GM12878 (cell line): ENCODE measurements around the gene CFDP1. TPM values are rescaled to one million over a fixed set of nuclear protein-coding genes. Genes with fewer than 3 reads are reported as not detected.

Experiments
- ATAC-seq: fragments of 200-7000 bp; cut with Tn5 transposase; 3 replicates; pipeline ENCODE4 v1.9.1; 2020; ENCODE audit warnings: mild to moderate bottlenecking, moderate library complexity
- BruUV-seq: library from RNA; stranded (reverse); fragments of 400-500 nt; replicated peaks from 2 replicates; lab custom pipeline; 2021; lab: Mats Ljungman, UMichigan
- CTCF ChIA-PET: fragments of 300-600 bp; sonication (Branson Sonifier 250); formaldehyde crosslinking; extraction: SDS; loops from one replicate; lab custom pipeline; 2021; ENCODE audit warnings: inconsistent platforms; lab: Yijun Ruan, JAX
- POLR2A ChIA-PET: fragments of 350-600 bp; formaldehyde crosslinking; extraction: SDS; loops from one replicate; lab custom pipeline; 2021; ENCODE audit warnings: inconsistent platforms; lab: Charles Lee
- RAD21 ChIA-PET: fragments of 300-600 bp; sonication (Branson Sonifier 250); formaldehyde crosslinking; loops from one replicate; lab custom pipeline; 2023; ENCODE audit warnings: antibody characterized with exemption; ENCODE audit not compliant: unreplicated experiment; lab: Charles Lee
- SMC1A ChIA-PET: fragments of 300-600 bp; sonication (Branson Sonifier 250); formaldehyde crosslinking; loops from one replicate; lab custom pipeline; 2023; ENCODE audit not compliant: unreplicated experiment, uncharacterized antibody; lab: Charles Lee
- DNase-seq: peaks from one replicate; pipeline ENCODE4 v3.0.0-alpha.2; 2011; ENCODE audit warnings: low read depth, low spot score
- FAIRE-seq: peaks from 3 replicates; lab custom pipeline; 2011; peaks lifted over from hg19 to GRCh38; lab: Jason Lieb, UNC
- H2AFZ ChIP-seq: 2 replicates; pipeline ENCODE4 v1.6.0; 2011; ENCODE audit warnings: low read depth, low read length, control low read depth; ENCODE audit not compliant: control insufficient read depth
- H3K27ac ChIP-seq: 2 replicates; pipeline ENCODE4 v1.5.1; 2011; ENCODE audit warnings: control low read depth; ENCODE audit not compliant: control insufficient read depth, insufficient read depth
- H3K27me3 ChIP-seq, 2 experiments: replicated peaks in 1 of 2; 2 replicates each; pipeline versions ENCODE4 v1.6.0 to v1.6.1; 2011; ENCODE audit warnings: low read length in 1 of 2; ENCODE audit not compliant: control insufficient read depth in 2 of 2, insufficient read depth in 2 of 2
- H3K36me3 ChIP-seq, 2 experiments: 2 replicates each; pipeline ENCODE4 v1.5.1; 2011; ENCODE audit warnings: low read length in 1 of 2; ENCODE audit not compliant: control insufficient read depth in 2 of 2, insufficient read depth in 2 of 2
- H3K4me1 ChIP-seq: 2 replicates; pipeline ENCODE4 v1.6.1; 2011; ENCODE audit warnings: mild to moderate bottlenecking, low read length, moderate library complexity, mixed read lengths; ENCODE audit not compliant: control insufficient read depth, insufficient read depth
- H3K4me2 ChIP-seq: 2 replicates; pipeline ENCODE4 v1.6.0; 2011; ENCODE audit warnings: control low read depth; ENCODE audit not compliant: control insufficient read depth, insufficient read depth
- H3K4me3 ChIP-seq: fragments of 200-600 bp; sonication (generic); 2 replicates; pipeline ENCODE4 v1.5.1; 2016
- H3K79me2 ChIP-seq: 2 replicates; pipeline ENCODE4 v1.6.0; 2011; ENCODE audit warnings: low read length; ENCODE audit not compliant: control insufficient read depth, insufficient read depth
- H3K9ac ChIP-seq: 2 replicates; pipeline ENCODE4 v1.8.0; 2011; ENCODE audit warnings: low read length, control low read depth, mixed read lengths; ENCODE audit not compliant: control insufficient read depth, insufficient read depth
- H3K9me3 ChIP-seq: replicated peaks from 3 replicates; pipeline ENCODE4 v1.5.1; 2011; ENCODE audit warnings: mild to moderate bottlenecking, low read length; ENCODE audit not compliant: control insufficient read depth, insufficient read depth
- H4K20me1 ChIP-seq: 2 replicates; pipeline ENCODE4 v1.6.0; 2011; ENCODE audit not compliant: control insufficient read depth, insufficient read depth
- ATF2 ChIP-seq: IDR thresholded peaks from 2 replicates; pipeline ENCODE4 v1.6.1; 2012; ENCODE audit warnings: low read length, inconsistent platforms
- BACH1 ChIP-seq: fragments of 450-650 bp; IDR thresholded peaks from 2 replicates; pipeline ENCODE4 v1.6.1; 2017; ENCODE audit warnings: mild to moderate bottlenecking, borderline replicate concordance
- HCFC1 ChIP-seq: fragments of 150-350 bp; IDR thresholded peaks from 2 replicates; pipeline ENCODE4 v1.6.1; 2014; ENCODE audit warnings: low read length
- JUNB ChIP-seq: IDR thresholded peaks from 2 replicates; pipeline ENCODE4 v1.6.1; 2016; ENCODE audit warnings: antibody characterized with exemption, mild to moderate bottlenecking
- LARP7 ChIP-seq: fragments of 450-650 bp; IDR thresholded peaks from 2 replicates; pipeline ENCODE4 v1.6.1; 2017; ENCODE audit warnings: mild to moderate bottlenecking
- SIX5 ChIP-seq: IDR thresholded peaks from 2 replicates; pipeline ENCODE4 v1.6.1; 2011; ENCODE audit warnings: mild to moderate bottlenecking, low read depth, low read length, moderate library complexity; ENCODE audit not compliant: severe bottlenecking
- STAT1 ChIP-seq: fragments of 450-650 bp; conservative IDR thresholded peaks from 2 replicates; pipeline ENCODE4 v1.6.1; 2014; ENCODE audit warnings: antibody characterized with exemption, mild to moderate bottlenecking
- SUZ12 ChIP-seq: fragments of 200-600 bp; sonication (generic); IDR thresholded peaks from one replicate; pipeline ENCODE4 v1.6.1; 2018; ENCODE audit warnings: antibody characterized with exemption, mild to moderate bottlenecking; ENCODE audit not compliant: unreplicated experiment
- ZBTB40 ChIP-seq: fragments of 450-650 bp; IDR thresholded peaks from 2 replicates; pipeline ENCODE4 v1.6.1; 2016; ENCODE audit warnings: mild to moderate bottlenecking, moderate library complexity, borderline replicate concordance
- WGBS: methylation state at CpG from one replicate; pipeline ENCODE4 v1.1.6; 2016; ENCODE audit warnings: low lambda C conversion rate; ENCODE audit not compliant: insufficient replicate concordance, insufficient coverage; ENCODE audit errors: missing lambda C conversion rate; 5-methylcytosine and 5-hydroxymethylcytosine counted together
- in situ Hi-C: fragments of 300-500 bp; cut with MboI; formaldehyde crosslinking; loops from 9 replicates; pipeline ENCODE4 v1.14.3; 2018; ENCODE audit warnings: mixed read lengths
- intact Hi-C: fragments of 100-400 bp; cut with micrococcal nuclease; formaldehyde crosslinking; loops from one replicate; pipeline ENCODE4 v1.14.2; 2022; ENCODE audit not compliant: unreplicated experiment
- polyA plus RNA-seq, 11 experiments: library from polyadenylated mRNA; depleted of rRNA in 4 of 11; unstranded in 6 of 11; stranded (reverse) in 5 of 11; fragments of >200 nt; fragmentation: Nextera tagmentation in 4 of 11; fragmentation: Illumina TruSeq in 1 of 11; extraction: Ambion mirVana in 4 of 11; extraction: Trizol in 1 of 11; gene quantifications; 1 replicate in 1 of 11; 2 replicates in 10 of 11; pipeline versions ENCODE4 v1.2.1 to v1.2.3, GENCODE V29; 2011 to 2016; ENCODE audit warnings: inconsistent platforms in 2 of 11, missing spikeins in 2 of 11, low read depth in 1 of 11
- total RNA-seq, 4 experiments: library from RNA; depleted of rRNA in 3 of 4; stranded (reverse); fragments of >200 nt in 3 of 4; fragmentation: Illumina TruSeq in 1 of 4; extraction: Trizol in 1 of 4; gene quantifications; 2 replicates each; pipeline versions ENCODE4 v1.2.1 to v1.2.3, GENCODE V29; 2013 to 2021

CFDP1 gene
- total and polyA plus RNA-seq, 10 of the 15 experiments (the other 5 are each of a cell fraction or from before 2014, with no cell fraction given) = 22.3 to 64.8 (median 36.7) TPM

GRCh38 chr16:75376475-75377161, 56.7 kb downstream of the CFDP1 start:
- Histone ChIP-seq H3K4me2 (no peak overlapping the region), H3K36me3 (peaks cover 0 to 1% of the 10 kb centered on the region in 2 experiments; a peak in 1 of 4 replicates), H3K9ac (no peak overlapping the region), H3K9me3 (no peaks in the 10 kb centered on the region), H3K27ac (no peak overlapping the region), H3K79me2 (no peaks in the 10 kb centered on the region), H3K27me3 (no peaks in the 10 kb centered on the region), H3K4me3 (no peak overlapping the region), H2AFZ (no peak overlapping the region), H3K4me1 (peaks cover 33% of the 10 kb centered on the region), H4K20me1 (no peaks in the 10 kb centered on the region)
- ATAC-seq (no peak), FAIRE-seq (no peak), DNase-seq (no peak)
- SMC1A ChIA-PET = interaction anchor here (1.0 to 3.6 kb wide), 3 partner anchors 11 to 73 kb away, joined by 3 to 15 read pairs (median 4); no protein-coding TSS in a partner anchor
- intact Hi-C loops = no loop called here
- in situ Hi-C loops = no loop called here
- no peak for TF ChIP-seq LARP7
- TF ChIP-seq SUZ12 = no peak
- no peak for TF ChIP-seq HCFC1
- TF ChIP-seq BACH1 = no peak
- TF ChIP-seq ZBTB40 = no peak
- TF ChIP-seq STAT1 = no peak
- no peak for TF ChIP-seq SIX5
- TF ChIP-seq JUNB = no peak
- no peak for TF ChIP-seq ATF2
- WGBS = 96% methylated on average over 7 of the region's 7 CpGs
- RAD21 ChIA-PET = no interaction called here
- POLR2A ChIA-PET = no interaction called here
- CTCF ChIA-PET = interaction anchor here (11.8 to 12.2 kb wide), 2 partner anchors 142 to 176 kb away, joined by 170 to 243 read pairs; no protein-coding TSS in a partner anchor
- no TSS peak for BruUV-seq
